Measurements from ENCODE around the gene ZNF423.

ZNF423 gene

GRCh38 chr16:49545243-49545642 lies 310.7 kb downstream of the ZNF423 start:
- DNase-seq = no peak

GRCh38 chr16:49544828-49545227 lies 311.1 kb downstream of the ZNF423 start:
- DNase-seq = no peak

- DNase-seq = no peak
Measured at GRCh38 chr16:49543631-49543946, 312.3 kb downstream of the ZNF423 start.

- no peak for DNase-seq
Measured at GRCh38 chr16:49542946-49543630, 312.8 kb downstream of the ZNF423 start.

- no peak for DNase-seq
Measured at GRCh38 chr16:49542391-49542891, 313.5 kb downstream of the ZNF423 start.

- no peak for DNase-seq
Measured at GRCh38 chr16:49540836-49541235, 315.1 kb downstream of the ZNF423 start.

GRCh38 chr16:49539758-49540157 lies 316.2 kb downstream of the ZNF423 start:
- DNase-seq = no peak

- DNase-seq = no peak
Measured at GRCh38 chr16:49537924-49538459, 317.9 kb downstream of the ZNF423 start.

- DNase-seq = no peak
Measured at GRCh38 chr16:49534901-49535610, 320.9 kb downstream of the ZNF423 start.

GRCh38 chr16:49533422-49533821 lies 322.5 kb downstream of the ZNF423 start:
- DNase-seq = no peak

GRCh38 chr16:49532873-49533272 lies 323.0 kb downstream of the ZNF423 start:
- DNase-seq = no peak

GRCh38 chr16:49531931-49532840 lies 323.7 kb downstream of the ZNF423 start:
- no peak for DNase-seq

- no peak for DNase-seq
Measured at GRCh38 chr16:49531425-49531824, 324.5 kb downstream of the ZNF423 start.

- peak; percentile 93 for DNase-seq
Measured at GRCh38 chr16:49530427-49530970, 325.4 kb downstream of the ZNF423 start.

- DNase-seq = no peak
Measured at GRCh38 chr16:49529411-49530045, 326.4 kb downstream of the ZNF423 start.

- no peak for DNase-seq
Measured at GRCh38 chr16:49528866-49529288, 327.0 kb downstream of the ZNF423 start.

GRCh38 chr16:49528060-49528865 lies 327.6 kb downstream of the ZNF423 start:
- DNase-seq = no peak

GRCh38 chr16:49527611-49528010 lies 328.3 kb downstream of the ZNF423 start:
- DNase-seq = no peak

- DNase-seq = no peak
Measured at GRCh38 chr16:49526860-49527365, 329.0 kb downstream of the ZNF423 start.

GRCh38 chr16:49524947-49525315 lies 331.0 kb downstream of the ZNF423 start:
- no peak for DNase-seq

- no peak for DNase-seq
Measured at GRCh38 chr16:49524216-49524946, 331.5 kb downstream of the ZNF423 start.

Measured in MV-4-11 (cell line).